ENCODE results near the gene PEMT.

PEMT gene

DNA sequence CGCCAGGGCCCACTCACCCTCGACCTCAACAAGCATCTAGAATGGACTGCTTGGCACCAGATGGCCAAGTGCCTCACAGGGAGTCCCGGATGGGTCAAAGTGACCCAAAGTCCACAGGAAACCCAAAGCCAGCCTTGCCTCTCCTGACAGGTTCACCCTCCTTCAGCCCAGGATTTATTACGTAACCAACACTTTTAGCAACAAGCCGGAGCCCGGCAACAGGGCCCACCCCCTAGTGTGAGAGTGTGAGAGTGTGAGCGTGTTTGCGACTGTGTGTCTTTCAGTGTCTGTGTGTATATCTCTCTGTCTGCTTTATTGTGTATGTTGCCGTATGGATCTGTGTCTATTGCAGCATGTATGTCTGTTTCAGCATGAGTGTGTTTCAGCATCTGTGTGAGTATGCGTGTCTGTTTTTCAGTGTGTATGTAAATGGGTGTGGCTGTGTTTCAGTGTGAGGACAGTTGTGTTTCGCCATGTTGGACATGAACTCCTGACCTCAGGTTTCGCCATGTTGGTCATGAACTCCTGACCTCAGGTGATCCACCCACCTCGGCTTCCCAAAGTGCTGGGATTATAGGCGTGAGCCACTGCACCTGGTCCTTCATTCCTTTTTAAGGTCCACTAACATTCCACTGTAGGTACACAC, 13.7 kb upstream of the PEMT start:
- DNase-seq (ENCODE audit: low spot score): no peak

DNA sequence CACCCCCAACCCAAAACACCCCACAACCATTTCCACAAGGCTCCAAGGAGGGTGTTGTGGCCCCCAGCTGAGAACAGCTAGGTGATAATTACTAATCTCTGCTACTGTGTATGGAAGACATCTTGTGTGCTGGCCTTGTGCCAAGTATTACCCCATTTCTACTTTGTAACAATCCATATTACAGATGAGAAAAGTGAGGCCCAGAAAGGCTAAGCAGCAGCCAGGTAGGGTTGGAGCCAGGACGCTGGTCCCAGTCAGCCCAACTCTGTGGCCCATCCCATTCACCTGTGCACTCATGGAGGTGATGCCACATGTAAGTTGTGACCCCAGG, 12.4 kb upstream of the PEMT start:
- DNase-seq (ENCODE audit: low spot score): no peak

DNA sequence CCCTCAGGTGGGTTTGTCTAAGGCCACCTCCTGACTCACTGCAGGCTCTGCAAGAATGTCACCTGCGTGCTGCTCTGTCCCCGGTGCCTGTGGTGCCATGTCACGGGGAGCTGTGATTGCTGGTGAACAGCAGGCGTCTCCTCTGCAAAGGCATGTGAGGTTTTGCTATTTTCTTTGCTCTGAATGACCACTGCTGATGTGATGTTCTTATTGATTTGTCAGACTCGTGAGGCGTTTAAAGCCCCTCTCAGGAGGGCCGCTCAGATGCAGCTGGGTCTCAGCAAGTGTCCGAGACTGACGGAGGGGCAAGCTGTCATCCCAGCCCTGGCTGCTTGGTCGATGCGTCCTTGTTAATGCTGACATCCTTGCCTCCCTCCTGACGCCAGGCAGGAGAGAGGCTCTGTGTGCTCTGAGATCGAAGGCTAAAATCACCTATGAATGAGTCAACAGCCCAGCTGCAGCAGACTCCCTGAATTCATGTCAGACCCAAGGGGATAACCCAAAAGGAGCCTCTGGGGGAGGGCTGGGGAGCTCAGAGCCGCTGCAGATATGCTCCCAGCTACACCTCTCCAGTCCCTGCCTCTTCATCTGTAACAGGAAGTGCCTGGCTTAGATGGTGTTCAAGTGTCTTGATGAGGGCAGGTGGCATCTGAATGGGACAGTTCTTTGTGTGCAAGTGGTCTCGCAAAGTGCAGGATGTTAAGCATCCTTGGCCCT, 11.8 kb upstream of the PEMT start:
- no peak for DNase-seq (ENCODE audit: low spot score)

GRCh38 chr17:17599965-17600364, 8.5 kb upstream of the PEMT start:
- DNase-seq (ENCODE audit: low spot score): no peak

- DNase-seq (ENCODE audit: low spot score): no peak
These were observed 6.5 kb upstream of the PEMT start for GRCh38 chr17:17598003-17598402.

- DNase-seq (ENCODE audit: low spot score): no peak
These were observed 4.2 kb upstream of the PEMT start for GRCh38 chr17:17595755-17596154.

DNA sequence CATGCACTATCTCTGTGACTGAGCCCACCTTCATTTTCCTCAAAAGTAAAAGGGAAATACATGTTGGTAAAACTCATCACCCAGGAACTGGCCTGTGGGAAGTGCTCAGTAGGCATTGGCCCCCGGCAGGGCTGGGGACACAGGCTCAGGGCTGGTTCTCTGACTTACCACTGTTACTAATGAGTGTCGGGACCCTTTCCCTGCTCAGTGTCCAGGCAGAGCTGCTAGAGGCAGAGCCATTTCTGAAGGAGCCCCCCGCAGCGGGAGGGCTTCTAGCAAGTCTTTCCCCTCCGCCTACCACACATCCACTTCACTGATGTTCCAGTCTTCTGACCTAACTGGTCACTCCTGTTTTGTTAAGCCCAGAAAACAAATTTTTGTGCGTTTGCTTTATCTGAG, 1.7 kb upstream of the PEMT start:
- no peak for DNase-seq (ENCODE audit: low spot score)

- DNase-seq (ENCODE audit: low spot score): no peak
These were observed 589 bp downstream of the PEMT start for GRCh38 chr17:17590883-17591354.

- no peak for DNase-seq (ENCODE audit: low spot score)
These were observed 1.3 kb downstream of the PEMT start for GRCh38 chr17:17590141-17590751.

- no peak for DNase-seq (ENCODE audit: low spot score)
These were observed 3.7 kb downstream of the PEMT start for GRCh38 chr17:17587614-17588337.

- DNase-seq (ENCODE audit: low spot score): no peak
These were observed 9.1 kb downstream of the PEMT start for GRCh38 chr17:17582372-17582771.

GRCh38 chr17:17581509-17581908, 10.0 kb downstream of the PEMT start:
- DNase-seq (ENCODE audit: low spot score): no peak

- no peak for DNase-seq (ENCODE audit: low spot score)
These were observed 10.6 kb downstream of the PEMT start for GRCh38 chr17:17580662-17581470.

- DNase-seq (ENCODE audit: low spot score): no peak
These were observed 11.8 kb downstream of the PEMT start for GRCh38 chr17:17579691-17580090.

- DNase-seq (ENCODE audit: low spot score): no peak
These were observed 14.1 kb downstream of the PEMT start for GRCh38 chr17:17577373-17577772.

DNA sequence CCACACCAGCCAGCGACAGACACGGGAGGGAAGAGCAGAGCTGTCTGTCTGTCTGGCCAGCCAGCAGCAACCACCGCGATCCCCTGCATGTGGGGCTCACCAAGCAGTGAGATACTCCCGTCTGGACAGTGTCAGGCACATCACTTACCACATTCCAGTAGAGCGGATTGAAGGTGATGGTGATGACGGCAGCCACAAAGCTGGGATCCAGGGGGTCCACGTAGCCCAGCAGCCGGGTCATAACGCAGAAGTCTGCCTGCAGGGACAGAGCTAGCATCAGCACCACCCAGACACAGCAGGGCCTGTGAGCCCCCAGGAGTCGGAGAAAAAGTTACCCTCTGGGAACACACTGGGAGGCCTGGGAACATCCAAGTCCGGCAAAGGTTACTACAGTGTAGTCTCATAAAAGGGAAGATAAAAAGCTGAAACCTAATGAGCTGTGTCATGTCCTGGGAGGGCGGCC, 14.7 kb downstream of the PEMT start:
- DNase-seq (ENCODE audit: low spot score): no peak

GRCh38 chr17:17575360-17576251, 15.9 kb downstream of the PEMT start:
- DNase-seq (ENCODE audit: low spot score): no peak

- no peak for DNase-seq (ENCODE audit: low spot score)
These were observed 17.6 kb downstream of the PEMT start for GRCh38 chr17:17573912-17574311.

- no peak for DNase-seq (ENCODE audit: low spot score)
These were observed 19.3 kb downstream of the PEMT start for GRCh38 chr17:17572010-17572785.
